ENCODE data around the gene NEXMIF. TPM values are rescaled to one million over a fixed set of nuclear protein-coding genes. Genes with fewer than 3 reads are reported as not detected.
A peak's percentile ranks its signal among the peaks of the same experiment; 100 is the strongest.
"Not testable (repeated sequence)": the region's sequence is repeated elsewhere in the genome, so short reads cannot be mapped to it uniquely, and the experiment has no call there.

Gene NEXMIF
- 0.01 TPM for polyA plus RNA-seq (2013, experiment 1 of 2; ENCODE audit: insufficient read length)
- polyA plus RNA-seq (2013, experiment 2 of 2; ENCODE audit: insufficient read length): 0.01 TPM

DNA sequence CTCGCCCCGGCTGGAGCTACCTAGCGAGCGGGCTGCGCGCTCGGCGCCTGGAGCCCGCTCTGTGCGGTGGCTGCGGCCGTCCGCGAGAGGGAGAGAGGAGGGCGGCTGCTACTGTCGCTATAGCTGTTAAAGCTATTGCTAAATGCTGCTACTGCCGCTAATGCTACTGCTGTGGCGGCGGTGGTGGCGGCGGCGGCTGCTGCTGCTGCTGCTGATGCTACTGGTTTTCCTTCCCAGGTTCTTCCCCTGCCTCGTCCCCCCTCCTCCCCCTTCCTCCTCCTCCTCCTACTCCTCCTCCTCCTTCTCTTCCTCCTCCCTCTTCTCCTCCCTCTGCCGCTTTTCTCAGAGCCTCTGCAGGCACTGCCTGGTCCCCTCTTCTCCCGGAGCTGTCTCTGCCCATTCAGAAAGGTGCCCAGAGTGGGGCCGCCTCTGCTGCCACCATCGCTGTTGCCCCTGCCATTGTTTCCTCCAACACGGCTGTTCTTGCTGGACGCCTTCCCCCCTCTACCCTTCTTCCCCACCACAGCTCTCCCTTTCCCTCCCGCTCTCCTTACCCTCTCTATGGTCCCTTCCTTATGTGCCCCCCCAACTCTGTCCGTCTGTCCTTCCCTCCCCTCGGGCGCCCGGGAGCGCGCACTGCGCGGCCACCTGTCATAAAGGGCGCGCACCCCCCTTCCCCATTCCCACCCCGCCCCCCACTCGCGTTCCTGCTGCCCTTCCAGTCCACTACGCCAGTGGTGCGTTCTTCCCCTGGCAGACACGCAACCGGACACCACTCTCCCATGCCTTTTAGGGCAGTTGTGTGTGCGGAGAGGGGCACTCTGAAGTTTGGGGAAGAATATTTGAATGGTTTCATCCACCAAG is at the start of gene NEXMIF:
Gene NEXMIF (minus strand): TSS at position 228 of the 864 bp plus-strand sequence.
- peak; percentile 16 for DNase-seq

- not testable (repeated sequence) for DNase-seq
Observed at GRCh38 chrX:74961962-74962361, 36.7 kb upstream of the NEXMIF start.

DNA sequence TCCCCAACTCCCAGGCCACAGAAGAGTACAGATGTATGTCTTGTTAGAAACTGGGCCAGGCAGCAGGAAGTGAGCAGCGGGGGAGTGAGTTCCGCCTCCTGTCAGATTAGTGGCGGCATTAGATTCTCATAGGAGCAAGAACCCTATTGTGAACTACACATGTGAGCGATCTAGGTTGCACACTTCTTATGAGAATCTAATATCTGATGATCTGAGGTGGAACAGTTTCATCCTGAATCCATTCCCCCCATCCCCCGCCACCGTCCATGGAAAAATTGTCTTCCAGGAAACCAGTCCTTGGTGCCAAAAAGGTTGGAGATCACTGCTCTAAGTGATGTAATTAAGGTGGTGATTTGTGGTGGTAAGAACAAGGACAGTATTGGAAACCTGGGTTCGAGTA is 24.5 kb upstream of the NEXMIF start:
- no peak for DNase-seq

GRCh38 chrX:74940414-74940813 is 15.2 kb upstream of the NEXMIF start:
- DNase-seq: no peak

DNA sequence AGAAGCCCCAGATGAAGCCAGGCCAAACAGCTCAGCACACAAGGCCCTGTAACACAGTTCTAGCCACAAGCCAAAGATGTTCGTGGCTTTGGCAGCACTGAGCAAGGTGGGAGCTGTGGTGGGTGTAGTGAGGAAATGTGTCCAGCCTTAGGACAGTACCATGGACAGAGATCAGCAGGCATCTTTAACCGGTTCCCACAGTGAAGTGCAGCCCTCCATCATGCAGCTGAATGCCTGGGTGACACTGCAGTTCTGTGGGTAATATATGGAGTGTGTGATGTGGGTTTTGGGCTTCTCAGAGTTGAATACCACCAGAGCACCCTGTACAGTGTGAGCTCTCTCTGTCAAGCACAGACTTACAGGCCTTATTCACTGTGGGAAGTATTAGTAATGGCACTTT is 6.0 kb upstream of the NEXMIF start:
- DNase-seq: peak; percentile 1

DNA sequence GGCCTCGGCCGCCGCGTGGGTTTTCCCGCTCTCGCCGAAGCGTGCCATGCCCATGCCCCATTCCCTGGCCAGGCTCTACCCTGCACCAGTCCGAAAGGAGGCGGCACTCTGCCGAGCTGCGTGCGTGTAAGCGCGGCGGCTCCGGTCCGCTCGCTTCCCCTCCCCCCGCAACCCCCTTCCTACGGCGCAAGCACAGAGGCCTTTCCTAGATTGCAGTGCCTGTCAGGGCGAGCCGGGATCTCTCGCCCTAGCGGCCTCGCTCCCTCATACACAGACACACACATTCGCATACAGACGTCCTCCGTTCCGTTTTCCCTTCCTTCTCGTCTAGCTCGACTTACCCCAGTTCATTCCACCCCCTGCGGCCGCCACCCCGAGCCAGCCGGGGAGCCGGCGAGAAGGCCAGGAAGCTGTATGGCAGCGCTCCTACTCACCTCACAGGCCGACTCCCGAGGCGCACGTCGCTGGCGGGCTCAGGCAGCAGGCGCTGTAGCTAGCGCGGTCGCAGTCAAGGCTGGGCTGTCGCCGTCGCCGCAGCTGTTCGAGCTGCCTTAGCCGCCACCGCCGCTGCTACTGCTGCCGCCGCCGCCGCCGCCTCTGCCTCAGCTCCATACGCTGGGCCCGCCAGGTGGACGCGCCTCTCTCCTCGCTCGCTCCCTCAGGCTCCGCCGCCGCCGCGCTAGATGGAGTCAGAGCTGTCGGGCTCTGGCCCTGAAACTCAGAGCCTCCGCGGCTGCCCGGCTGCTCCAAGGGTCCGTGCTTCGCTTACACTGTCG is 615 bp downstream of the NEXMIF start:
- DNase-seq: peak; percentile 13

DNA sequence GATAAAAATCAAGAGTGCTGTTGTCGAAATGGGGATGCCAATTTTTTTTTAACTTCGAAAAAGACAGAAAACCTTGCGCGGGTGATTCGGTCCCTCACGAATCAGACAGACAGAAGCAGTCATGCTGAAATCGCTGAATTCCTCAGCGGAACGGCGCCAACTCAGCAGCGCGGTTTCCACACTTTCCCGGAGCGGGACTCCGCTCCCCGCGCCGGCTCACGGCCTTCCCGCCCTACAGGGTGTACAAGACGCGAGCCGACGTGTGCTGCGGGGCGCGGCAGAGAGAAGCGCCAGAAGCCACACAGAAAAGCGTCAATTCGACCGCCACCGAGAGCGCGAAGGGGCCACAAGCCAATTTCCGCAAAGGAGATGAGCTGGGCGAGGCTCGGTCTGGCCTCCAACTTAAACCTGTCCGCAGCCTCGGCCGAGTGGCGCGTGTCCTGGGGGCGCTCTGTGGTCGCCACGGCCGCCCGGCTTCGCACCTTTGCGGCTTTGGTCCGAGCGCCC is 1.3 kb downstream of the NEXMIF start:
- peak; percentile 2 for DNase-seq

DNA sequence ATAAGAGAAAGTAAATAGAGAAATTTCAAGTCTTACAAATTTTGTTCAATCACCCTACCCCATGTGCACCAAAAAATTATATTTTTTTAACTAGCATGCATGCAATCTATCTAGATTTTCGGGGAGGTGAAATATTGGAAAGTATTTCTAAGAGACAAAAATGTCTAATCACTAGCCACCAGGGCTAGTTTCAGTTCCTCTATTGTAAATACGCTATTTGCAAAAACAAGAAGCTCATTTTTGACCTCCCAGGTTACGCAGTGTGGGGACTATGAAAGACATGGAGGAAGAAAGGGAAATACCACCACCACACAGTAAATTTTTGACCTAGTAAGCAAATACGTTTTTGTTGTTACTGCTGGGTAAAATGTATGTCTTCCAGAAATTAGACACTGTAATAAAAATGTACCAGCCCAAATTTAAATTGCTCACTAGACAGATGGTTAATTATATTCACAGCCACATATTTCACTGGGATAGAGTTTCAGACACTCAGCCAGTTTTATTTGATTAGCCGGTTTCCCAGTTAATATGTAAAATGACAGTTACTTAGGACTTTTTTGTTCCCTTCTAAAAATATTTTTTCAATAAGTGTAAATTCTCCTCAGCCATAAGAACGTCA is 2.2 kb downstream of the NEXMIF start:
- DNase-seq: no peak

DNA sequence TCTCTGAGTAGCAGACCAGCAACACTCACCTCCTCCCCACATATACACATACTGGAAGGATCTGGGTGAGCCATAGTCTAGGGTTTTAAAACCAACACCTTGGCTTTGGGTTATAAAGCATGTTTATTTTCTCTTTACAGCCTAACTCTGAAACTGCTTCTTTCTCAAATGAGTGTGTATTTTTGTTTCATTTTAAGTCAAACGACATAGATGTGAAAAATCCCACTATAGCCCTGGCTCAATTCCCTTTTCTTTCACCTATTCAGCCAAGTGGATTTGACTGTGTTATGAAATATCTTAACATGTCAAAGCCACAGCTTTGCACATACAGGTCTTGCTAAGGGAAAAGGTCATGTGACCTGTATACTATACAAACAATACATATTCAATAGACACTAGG is 13.8 kb downstream of the NEXMIF start:
- no peak for DNase-seq

DNA sequence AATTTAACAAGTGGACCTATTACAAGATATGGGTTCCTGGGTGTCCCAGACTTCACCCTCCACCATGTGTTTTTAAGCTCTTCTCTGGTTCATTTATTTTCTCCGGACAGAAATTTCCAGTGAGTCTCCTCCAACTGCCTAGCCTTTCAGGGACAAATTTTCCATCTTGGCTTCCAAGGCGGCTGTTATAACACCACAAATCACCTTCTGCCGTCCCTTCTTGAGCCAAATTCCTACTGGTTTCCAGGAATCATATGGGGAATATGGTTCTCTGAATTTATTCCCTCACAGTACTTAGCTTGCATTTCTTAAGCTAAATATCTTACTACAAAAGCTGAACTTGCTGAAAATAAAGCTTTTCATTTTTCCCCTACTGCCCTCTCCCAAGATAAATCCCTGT is 18.8 kb downstream of the NEXMIF start:
- no peak for DNase-seq

GRCh38 chrX:74902806-74903205 is 22.4 kb downstream of the NEXMIF start:
- no peak for DNase-seq

GRCh38 chrX:74892561-74892960 is 32.7 kb downstream of the NEXMIF start:
- no peak for DNase-seq

GRCh38 chrX:74890676-74891430 is 34.4 kb downstream of the NEXMIF start:
- DNase-seq: no peak

GRCh38 chrX:74882383-74882782 is 42.9 kb downstream of the NEXMIF start:
- DNase-seq: not testable (repeated sequence)

GRCh38 chrX:74865725-74866124 is 59.5 kb downstream of the NEXMIF start:
- no peak for DNase-seq

- no peak for DNase-seq
Observed at GRCh38 chrX:74853255-74853654, 72.0 kb downstream of the NEXMIF start.

DNA sequence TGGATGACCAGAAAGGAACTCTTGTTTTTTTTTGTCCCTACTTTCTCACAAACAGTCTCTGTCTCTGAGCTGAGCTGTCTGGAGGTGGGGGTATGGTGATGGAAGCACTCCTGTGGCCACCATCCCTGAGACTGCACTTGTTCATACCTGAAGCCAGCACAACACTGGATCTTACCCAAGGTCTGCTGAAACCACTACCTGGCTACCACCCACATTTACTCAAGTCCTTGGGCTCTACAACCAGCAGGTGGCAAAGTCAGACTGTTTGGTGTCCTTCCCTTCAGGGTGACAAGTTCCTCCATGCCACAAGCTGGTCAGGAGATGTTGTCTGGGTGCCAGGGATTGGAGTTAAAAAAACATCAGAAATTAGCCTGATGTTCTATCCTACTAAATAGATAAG is 89.7 kb downstream of the NEXMIF start:
- DNase-seq: no peak

- DNase-seq: not testable (repeated sequence)
Observed at GRCh38 chrX:74819797-74820196, 105.5 kb downstream of the NEXMIF start.

DNA sequence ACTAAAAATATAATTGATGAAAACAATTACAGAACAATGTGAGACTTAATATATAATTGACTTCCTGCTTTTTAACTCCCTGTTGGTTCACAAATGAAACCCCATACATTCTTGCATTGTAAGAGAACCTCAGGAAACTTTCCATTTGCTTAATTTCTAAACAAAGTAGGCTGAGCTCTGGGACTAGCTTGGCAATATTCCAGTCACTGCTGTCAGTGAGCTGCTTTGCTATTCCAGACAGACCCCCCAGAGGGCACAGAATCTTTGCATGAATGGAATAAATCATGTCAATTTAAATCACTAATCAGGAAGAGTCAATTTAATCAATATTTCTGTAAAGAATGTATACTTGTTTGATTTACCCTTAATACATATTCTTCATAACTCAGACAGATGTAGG is 110.6 kb downstream of the NEXMIF start:
- no peak for DNase-seq

DNA sequence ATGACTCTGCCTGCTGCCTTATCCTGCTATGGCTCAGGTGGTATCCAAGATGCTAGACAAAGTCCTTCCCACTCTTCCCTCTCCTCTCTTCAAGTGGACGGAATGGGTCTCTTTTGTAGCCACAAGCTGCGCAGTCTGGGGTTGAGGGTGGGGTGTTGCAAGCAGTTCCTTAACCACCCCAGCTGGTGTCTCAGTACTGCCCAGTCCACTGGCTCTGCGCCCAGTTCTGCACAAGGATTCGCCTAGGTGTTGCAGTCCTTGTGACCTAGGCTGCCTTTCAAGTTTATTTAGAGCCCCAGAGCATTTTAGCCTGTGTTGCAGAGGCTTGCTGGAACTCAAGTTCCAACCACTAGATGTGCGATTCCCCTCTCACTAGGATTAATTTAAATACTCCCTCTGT is 120.7 kb downstream of the NEXMIF start:
- DNase-seq: no peak

DNA sequence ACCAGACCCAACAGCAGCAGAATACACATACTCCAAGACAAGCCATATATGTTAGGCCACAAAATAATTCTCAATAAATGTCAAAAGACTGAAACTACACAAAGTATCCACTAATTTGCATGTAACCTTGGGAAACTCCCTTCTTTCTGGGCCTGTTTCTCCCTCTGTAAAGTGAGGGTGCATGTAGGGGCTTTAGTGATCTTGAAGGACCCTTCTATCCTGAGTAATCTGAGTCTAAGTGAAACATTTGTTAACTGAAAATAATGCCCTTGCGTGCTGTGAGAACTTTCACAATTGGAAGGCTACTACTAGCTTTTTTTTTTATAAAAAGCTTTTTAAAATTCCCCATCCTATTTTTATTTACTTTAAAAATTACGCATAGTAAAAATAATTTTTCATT is 125.2 kb downstream of the NEXMIF start:
- no peak for DNase-seq

- no peak for DNase-seq
Observed at GRCh38 chrX:74797338-74797887, 127.8 kb downstream of the NEXMIF start.
